Transverse colon (tissue), 4 donors: Measurements from ENCODE around the gene HINT1. TPM values are rescaled to one million over a fixed set of nuclear protein-coding genes. Genes with fewer than 3 reads are reported as not detected.
"Not testable (repeated sequence)": the region's sequence is repeated elsewhere in the genome, so short reads cannot be mapped to it uniquely, and the experiment has no call there.

Experiments
- DNase-seq: peaks from one replicate; pipeline ENCODE4 v3.0.0-alpha.2; 2019
- H3K27ac ChIP-seq, 4 donors: fragments of 200-600 bp; sonication (generic); 2 replicates each; pipeline ENCODE4 v1.5.1; 2016 to 2018; ENCODE audit warnings: inconsistent platforms in 4 of 4
- H3K27me3 ChIP-seq: fragments of 200-600 bp; sonication (generic); 2 replicates; pipeline ENCODE4 v1.5.1; 2017; ENCODE audit warnings: inconsistent platforms
- H3K36me3 ChIP-seq, 4 donors: fragments of 200-600 bp; sonication (generic); 2 replicates each; pipeline ENCODE4 v1.5.1; 2017 to 2019; ENCODE audit warnings: inconsistent platforms in 4 of 4
- H3K4me1 ChIP-seq, 4 donors: fragments of 200-600 bp; sonication (generic); 2 replicates each; pipeline ENCODE4 v1.5.1; 2017 to 2020; ENCODE audit warnings: inconsistent platforms in 4 of 4
- H3K4me3 ChIP-seq, 4 donors: fragments of 200-600 bp; sonication (generic); 1 replicate in 1 of 4; 2 replicates in 3 of 4; pipeline versions ENCODE4 v1.5.1 to v1.6.1; 2017 to 2019; ENCODE audit warnings: inconsistent platforms in 4 of 4
- H3K9me3 ChIP-seq, 2 donors: fragments of 200-600 bp; sonication (generic); 2 replicates each; pipeline ENCODE4 v1.5.1; 2017 to 2019; ENCODE audit warnings: inconsistent platforms in 2 of 2
- CTCF ChIP-seq, 5 experiments: fragments of 200-600 bp in 3 of 5; fragments of 450-650 bp in 2 of 5; sonication (generic) in 3 of 5; IDR thresholded peaks; 1 replicate in 2 of 5; 2 replicates in 3 of 5; pipeline ENCODE4 v1.5.1; 2016 to 2017; ENCODE audit warnings: antibody characterized with exemption in 5 of 5, inconsistent platforms in 3 of 5, mild to moderate bottlenecking in 2 of 5, moderate library complexity in 1 of 5
- EP300 ChIP-seq: sonication (generic); formaldehyde crosslinking; IDR thresholded peaks from one replicate; pipeline ENCODE4 v1.6.1; 2017; ENCODE audit warnings: antibody characterized with exemption, low read depth
- POLR2A ChIP-seq: fragments of 450-650 bp; IDR thresholded peaks from one replicate; pipeline ENCODE4 v1.6.1; 2016; ENCODE audit warnings: antibody characterized with exemption, mild to moderate bottlenecking, moderate library complexity
- POLR2AphosphoS5 ChIP-seq, 3 donors: sonication (generic); formaldehyde crosslinking; IDR thresholded peaks; one replicate each; pipeline ENCODE4 v1.6.1; 2016; ENCODE audit warnings: antibody characterized with exemption in 3 of 3
- WGBS, 2 donors: methylation state at CpG; one replicate each; pipeline ENCODE4 v1.1.5; 2018; ENCODE audit warnings: low coverage in 1 of 2; 5-methylcytosine and 5-hydroxymethylcytosine counted together
- in situ Hi-C, 4 donors: fragments of 200-750 bp; cut with MboI; loops; one replicate each; pipeline versions ENCODE4 v1.15.0 to v1.15.1; 2017; ENCODE audit warnings: low sequenced_read_pairs in 3 of 4, low pct_ligation_motif_present in 1 of 4, low pct_unique_long_range_greater_than_20kb in 1 of 4
- intact Hi-C: fragments of 100-400 bp; cut with DNase I; formaldehyde crosslinking; loops from one replicate; pipeline ENCODE4 v1.15.1; 2023; ENCODE audit warnings: low total_unique reads
- total RNA-seq, 4 donors: library from RNA; depleted of rRNA; stranded (reverse); fragments of >200 nt; gene quantifications; one replicate each; pipeline ENCODE4 v1.1.0, GENCODE V29; 2016

HINT1 gene
- total RNA-seq, 4 donors from 2014 or later, result 252 to 668 (median 349) TPM

GRCh38 chr5:131129306-131129705 is 35.8 kb downstream of the HINT1 start:
- Histone ChIP-seq H3K4me3 (no peak overlapping the region), H3K27me3 (no peaks in the 10 kb centered on the region), H3K9me3 (peaks cover 0 to 4% of the 10 kb centered on the region in 2 donors), H3K4me1 (no peaks in the 10 kb centered on the region), H3K27ac (no peak overlapping the region), H3K36me3 (no peaks in the 10 kb centered on the region)
- DNase-seq, result no peak
- in situ Hi-C loops, result no loop called here
- 88 to 98% methylated on average over 4 of the region's 4 CpGs for WGBS, 2 donors
- TF ChIP-seq CTCF (IDR thresholded peaks at IDR 0.05) (no peak), POLR2AphosphoS5 (IDR thresholded peaks at IDR 0.05) (no peak), POLR2A (no peak), EP300 (no peak)
- intact Hi-C loops, result no loop called here

DNA sequence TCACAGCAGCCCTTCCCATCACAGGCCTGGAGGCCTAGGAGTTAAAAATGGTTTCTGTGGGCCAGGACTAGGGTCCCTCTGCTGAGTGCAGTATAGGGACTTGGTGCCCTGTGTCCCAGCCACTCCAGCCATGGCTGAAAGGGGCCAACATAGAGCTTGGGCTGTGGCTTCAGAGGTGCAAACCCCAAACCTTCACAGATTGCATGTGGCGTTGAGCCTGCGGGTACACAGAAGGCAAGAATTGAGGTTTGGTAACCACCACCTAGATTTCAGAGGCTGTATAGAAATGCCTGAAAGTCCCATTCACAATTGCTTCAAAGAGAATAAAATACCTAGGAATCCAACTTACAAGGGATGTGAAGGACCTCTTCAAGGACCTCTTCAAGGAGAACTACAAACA is 37.8 kb downstream of the HINT1 start:
- WGBS, 2 donors, result 91% methylated on average over 2 of the region's 2 CpGs; no CpG with 5 or more reads in 1 of the 2 donors

DNA sequence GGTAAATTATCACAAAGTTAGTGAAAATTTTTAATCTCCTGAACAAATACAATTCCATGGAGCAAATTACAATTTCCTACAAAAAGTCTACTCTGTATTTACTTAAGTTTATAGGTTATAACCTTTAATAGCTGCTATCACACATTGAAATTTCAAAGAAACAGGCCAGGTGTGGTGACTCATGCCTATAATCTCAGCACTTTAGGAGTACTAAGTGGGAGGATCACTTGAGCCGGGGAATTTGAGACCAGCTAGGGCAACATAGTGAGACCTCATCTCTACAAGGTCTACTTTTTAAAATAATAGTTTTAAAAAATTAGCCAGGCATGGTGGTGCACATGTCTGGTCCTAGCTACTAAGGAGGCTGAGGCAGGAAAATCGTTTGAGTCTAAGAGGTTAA is 50.3 kb downstream of the HINT1 start:
- WGBS, 2 donors, result 31 to 33% methylated on average over 1 to 2 of the region's 2 CpGs
- peaks cover 0 to 8% (median 2%) of the 10 kb centered on the region in 4 donors for H3K4me1 ChIP-seq
- in situ Hi-C loops (loop anchor here in 3 of 4 donors (25.0 kb wide), 3 partner anchors 227 to 1002 kb away; no protein-coding TSS in a partner anchor), intact Hi-C loops (no loop called here)
- no peak overlapping the region for H3K27ac ChIP-seq
- H3K27me3 ChIP-seq, result no peaks in the 10 kb centered on the region
- H3K4me3 ChIP-seq, result no peak overlapping the region
- no peaks in the 10 kb centered on the region for H3K36me3 ChIP-seq
- TF ChIP-seq POLR2AphosphoS5 (IDR thresholded peaks at IDR 0.05) (no peak), POLR2A (no peak)
- H3K9me3 ChIP-seq, result no peaks in the 10 kb centered on the region
- peak; percentile 35 for DNase-seq

More for the DNA sequence above, 37.8 kb downstream of the HINT1 start:
- H3K27ac ChIP-seq, H3K9me3 ChIP-seq, H3K4me1 ChIP-seq, DNase-seq, H3K36me3 ChIP-seq, H3K27me3 ChIP-seq, in situ Hi-C loops, H3K4me3 ChIP-seq, intact Hi-C loops: not testable (repeated sequence)

GRCh38 chr5:131112424-131112823 is 52.6 kb downstream of the HINT1 start:
- WGBS, 2 donors, result 90 to 100% methylated on average over 1 to 13 of the region's 13 CpGs
- Histone ChIP-seq H3K9me3 (no peaks in the 10 kb centered on the region), H3K27ac (no peak overlapping the region), H3K36me3 (no peaks in the 10 kb centered on the region), H3K4me1 (peaks cover 0 to 11% (median 3%) of the 10 kb centered on the region in 4 donors), H3K27me3 (no peaks in the 10 kb centered on the region), H3K4me3 (no peak overlapping the region)
- no peak for TF ChIP-seq EP300
- TF ChIP-seq POLR2A, result no peak
- TF ChIP-seq POLR2AphosphoS5 (IDR thresholded peaks at IDR 0.05), result no peak
- TF ChIP-seq CTCF (IDR thresholded peaks at IDR 0.05), result no peak
- in situ Hi-C loops (loop anchor here in 3 of 4 donors (25.0 kb wide), 3 partner anchors 225 to 1000 kb away; no protein-coding TSS in a partner anchor), intact Hi-C loops (no loop called here)
- DNase-seq, result no peak

DNA sequence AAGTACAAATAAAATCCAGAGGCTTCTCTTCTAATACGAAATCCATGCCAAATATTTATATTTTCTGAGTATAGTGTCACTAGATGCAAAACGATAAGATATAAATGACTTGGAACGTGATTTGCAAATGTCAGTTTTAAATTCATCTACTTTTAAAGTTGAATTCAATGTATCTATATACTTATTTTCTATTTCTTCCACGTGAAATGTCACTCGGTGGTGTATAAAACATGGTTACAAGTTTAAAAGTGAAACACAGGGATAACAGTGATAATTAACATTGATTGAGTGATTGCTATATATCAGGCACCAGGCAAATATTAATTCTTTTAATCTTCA is 54.8 kb downstream of the HINT1 start:
- WGBS, 2 donors, result 17 to 26% methylated on average over 5 of the region's 5 CpGs
- intact Hi-C loops (no loop called here), in situ Hi-C loops (loop anchor here in 3 of 4 donors (25.0 kb wide), 3 partner anchors 223 to 998 kb away; no protein-coding TSS in a partner anchor)
- H3K4me3 ChIP-seq, result no peak overlapping the region
- H3K27ac ChIP-seq, result no peak overlapping the region
- TF ChIP-seq CTCF (IDR thresholded peaks at IDR 0.05) (peak in 1 of 5 experiments; percentile 1), POLR2A (no peak)
- H3K27me3 ChIP-seq, result no peaks in the 10 kb centered on the region
- no peaks in the 10 kb centered on the region for H3K9me3 ChIP-seq
- DNase-seq, result no peak
- H3K4me1 ChIP-seq, result peaks cover 0 to 11% (median 3%) of the 10 kb centered on the region in 4 donors
- H3K36me3 ChIP-seq, result no peaks in the 10 kb centered on the region
